MV-4-11 (cell line): ENCODE results near the gene RAB28.
"Not testable (repeated sequence)": the region's sequence is repeated elsewhere in the genome, so short reads cannot be mapped to it uniquely, and the experiment has no call there.

ENCODE experiments used
- DNase-seq: peaks from one replicate; lab custom pipeline; 2025; lab: John Stamatoyannopoulos, UW

The RAB28 gene

DNA sequence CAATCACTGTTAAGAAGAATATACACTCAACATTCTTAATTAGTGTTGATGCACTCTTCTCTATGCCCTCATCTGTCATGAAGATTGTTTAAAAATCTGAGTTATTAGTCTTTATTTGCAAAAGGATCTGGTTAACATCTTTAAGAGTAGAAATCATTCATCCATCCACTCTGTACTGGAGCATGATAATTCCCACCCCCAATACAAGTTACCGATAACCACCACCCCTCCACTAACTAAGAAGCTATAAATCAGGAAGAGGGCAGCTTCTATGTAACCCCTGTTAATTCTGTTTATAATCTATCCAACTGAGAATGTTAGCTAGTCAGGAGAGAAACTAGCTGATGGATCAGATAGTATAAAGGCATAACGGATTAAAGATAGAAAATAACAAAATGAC, 34.5 kb downstream of the RAB28 start:
- DNase-seq, result no peak

DNA sequence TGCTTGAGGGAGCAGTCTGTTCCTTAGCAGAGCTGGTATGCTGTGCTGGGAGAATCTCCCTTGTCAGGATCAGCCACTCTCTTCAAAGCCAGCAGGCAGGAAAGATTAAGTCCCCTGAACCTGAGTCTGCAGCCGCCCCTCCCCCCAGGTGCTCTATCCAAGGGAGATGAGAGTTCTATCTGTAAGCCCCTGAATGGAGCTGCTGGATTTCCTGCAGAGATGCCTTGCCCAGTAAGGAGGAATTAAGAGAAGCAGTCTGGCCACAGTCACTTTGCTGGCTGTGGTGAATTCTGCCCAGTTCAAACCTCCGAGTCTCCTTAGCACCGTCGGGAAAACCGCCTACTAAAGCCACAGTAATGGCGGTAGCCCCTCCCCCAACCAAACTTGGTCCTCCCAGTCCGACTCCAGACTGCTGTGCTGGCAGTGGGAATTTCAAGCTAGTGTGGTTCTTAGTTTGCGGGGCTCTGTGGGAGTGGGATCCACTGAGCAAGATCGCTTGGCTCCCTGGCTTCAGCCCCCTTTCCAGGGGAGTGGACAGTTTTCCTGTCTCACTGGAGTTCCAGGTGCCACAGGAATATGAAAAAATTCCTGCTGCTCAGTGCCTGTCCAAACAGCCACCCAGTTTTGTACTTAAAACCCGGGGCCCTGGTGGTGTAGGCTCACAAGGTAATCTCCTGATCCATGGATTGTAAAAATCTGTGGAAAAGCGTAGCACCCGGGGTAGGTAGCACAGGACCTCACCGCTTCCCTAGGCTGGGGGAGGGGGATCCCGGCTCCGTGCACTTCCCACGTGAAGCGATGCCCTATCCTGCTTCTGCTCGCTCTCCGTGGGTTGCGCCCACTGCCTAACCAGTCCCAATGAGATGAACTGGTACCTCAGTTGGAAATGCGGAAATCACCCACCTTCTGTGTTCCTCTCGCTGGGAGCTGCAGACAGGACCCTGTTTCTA, 38.0 kb downstream of the RAB28 start:
- no peak for DNase-seq

DNA sequence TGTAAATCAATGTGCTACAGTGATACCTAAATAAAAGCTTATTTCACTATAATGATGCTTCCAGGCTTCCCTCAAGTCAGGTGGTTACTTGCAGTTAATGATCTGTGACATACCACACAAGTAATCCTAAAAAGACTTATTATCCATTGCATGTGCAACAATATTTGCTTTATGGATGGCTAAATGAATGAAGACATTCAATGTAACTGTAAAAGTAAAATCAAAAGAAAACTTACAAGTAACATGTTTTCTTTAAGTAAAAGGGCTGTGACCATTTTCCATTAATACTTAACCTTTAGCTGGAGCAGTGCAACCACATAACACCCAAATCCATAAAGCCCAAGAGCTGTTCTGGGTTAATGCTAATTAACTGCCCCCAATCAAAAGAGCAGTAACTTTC, 42.6 kb downstream of the RAB28 start:
- no peak for DNase-seq

DNA sequence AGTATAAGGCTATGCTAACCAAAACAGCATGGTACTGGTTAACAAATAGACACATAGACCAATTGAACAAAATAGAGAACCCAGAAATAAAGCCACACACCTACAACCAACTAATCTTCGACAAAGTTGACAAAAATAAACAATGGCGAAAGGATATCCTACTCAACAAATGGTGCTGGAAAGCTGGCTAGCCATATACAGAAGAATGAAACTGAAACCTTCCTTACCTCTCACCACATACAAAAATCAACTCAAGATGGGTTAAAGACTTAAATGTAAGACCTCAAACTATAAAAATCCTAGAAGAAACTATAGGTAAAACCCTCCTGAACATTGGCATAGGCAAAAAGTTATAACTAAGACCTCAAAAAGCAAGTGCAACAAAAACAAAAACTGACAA, 47.2 kb downstream of the RAB28 start:
- DNase-seq, result no peak

DNA sequence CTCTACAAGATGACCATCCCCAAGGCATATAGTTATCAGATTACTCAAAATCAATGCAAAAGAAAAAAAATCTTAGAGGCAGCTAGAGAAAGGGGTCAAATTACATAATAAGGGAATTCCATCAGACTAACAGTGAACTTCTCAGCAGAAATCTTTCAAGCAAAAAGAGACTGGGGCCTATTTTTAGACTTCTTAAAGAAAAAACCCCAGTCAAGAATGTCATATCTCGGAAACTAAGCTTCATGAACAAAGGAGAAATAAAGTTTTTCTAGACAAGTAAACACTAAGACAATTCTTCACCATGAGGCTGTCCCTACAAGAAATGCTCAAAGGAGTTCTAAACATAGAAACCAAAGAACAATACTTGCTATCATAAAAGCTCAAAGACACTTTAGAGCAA, 51.7 kb downstream of the RAB28 start:
- no peak for DNase-seq

DNA sequence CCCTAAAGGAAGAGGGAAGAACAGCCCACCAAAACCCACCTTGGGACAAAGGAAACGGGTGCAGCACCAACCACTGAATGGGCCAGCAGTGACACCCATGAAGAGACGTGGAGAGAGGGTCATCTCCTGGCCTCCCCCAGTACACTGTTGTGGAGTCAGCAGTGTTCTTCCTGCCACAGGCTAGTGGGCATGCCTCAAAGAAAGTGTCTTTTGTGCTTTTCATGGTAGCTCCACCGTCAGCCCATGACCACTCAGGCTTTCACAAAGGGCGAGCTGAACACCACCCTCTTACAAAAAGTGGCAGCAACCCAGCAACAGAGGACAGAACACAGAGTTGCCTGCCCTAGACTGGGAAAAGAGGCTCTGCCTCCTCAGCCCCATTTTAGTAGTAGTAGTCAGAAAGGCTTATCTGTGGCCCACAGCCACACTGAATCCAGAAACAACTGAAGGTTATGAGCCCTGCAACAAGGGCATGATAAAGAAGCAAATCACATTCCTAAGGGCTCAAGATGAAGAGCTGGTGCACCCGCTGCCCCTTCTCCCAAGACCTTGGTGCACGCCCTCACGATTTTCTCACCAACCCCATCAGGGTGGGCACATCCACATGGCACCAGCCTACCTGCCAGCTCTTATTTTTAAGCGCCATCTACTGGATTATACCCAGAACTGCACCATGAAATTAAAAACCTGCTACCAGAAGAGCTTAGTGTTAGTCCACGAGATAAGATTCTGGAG, 53.1 kb downstream of the RAB28 start:
- DNase-seq, result no peak

DNA sequence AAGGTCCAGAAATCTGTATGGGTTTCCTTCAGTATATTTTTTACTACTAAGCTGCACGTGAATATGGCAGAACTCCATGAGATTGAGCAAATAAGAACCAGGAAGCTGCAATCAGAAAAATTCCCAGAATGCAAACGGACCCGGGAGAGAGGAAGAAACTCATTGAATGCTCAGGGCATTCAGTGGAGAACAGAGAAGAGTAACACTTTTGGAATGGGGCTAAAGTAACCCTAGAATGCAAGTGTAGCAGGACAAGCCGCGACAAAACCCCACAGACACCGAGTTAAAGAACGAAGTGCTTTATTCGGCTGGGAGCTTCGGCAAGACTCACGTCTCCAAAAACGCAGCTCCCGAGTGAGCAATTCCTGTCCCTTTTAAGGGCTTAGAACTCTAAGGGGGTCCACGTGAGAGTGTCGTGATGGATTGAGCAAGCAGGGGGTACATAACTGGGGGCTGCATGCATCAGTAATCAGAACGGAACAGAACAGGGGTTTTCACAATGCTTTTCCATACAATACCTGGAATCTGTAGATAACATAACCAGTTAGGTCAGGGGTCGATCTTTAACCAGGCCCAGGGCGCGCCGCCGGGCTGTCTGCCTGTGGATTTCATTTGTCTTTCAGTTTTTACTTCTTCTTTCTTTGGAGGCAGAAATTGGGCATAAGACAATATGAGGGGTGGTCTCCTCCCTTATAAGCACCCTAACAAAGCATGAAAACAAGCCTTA, 56.4 kb downstream of the RAB28 start:
- no peak for DNase-seq

DNA sequence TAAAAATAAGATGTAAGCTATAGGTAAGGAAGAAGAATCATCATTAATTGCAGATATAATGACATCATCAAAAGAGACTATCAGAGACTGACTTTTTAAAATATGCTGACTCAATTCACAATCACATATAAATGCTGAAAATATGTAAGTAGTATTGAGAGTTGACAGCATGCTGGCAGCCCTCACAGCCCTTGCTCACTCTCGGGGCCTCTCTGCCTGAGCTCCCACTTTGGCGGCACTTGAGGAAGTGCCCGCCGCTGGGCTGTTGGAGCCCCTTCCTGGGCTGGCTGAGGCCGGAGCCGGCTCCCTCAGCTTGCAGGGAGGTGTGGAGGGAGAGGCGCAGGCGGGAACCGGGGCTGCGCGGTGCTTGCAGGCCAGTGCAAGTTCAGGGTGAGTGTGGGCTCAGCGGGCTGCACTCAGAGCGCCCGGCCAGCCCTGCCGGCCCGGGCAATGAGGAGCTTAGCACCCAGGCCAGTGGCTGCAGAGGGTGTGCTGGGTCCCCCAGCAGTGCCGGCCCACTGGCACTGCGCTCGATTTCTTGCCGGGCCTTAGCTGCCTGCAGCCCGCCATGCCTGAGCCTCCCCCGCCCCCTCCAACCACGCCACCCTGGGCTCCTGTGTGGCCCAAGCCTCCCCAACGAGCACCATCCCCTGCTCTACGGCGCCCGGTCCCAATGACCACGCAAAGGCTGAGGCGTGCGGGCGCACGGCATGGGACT, 68.9 kb downstream of the RAB28 start:
- DNase-seq, result no peak

DNA sequence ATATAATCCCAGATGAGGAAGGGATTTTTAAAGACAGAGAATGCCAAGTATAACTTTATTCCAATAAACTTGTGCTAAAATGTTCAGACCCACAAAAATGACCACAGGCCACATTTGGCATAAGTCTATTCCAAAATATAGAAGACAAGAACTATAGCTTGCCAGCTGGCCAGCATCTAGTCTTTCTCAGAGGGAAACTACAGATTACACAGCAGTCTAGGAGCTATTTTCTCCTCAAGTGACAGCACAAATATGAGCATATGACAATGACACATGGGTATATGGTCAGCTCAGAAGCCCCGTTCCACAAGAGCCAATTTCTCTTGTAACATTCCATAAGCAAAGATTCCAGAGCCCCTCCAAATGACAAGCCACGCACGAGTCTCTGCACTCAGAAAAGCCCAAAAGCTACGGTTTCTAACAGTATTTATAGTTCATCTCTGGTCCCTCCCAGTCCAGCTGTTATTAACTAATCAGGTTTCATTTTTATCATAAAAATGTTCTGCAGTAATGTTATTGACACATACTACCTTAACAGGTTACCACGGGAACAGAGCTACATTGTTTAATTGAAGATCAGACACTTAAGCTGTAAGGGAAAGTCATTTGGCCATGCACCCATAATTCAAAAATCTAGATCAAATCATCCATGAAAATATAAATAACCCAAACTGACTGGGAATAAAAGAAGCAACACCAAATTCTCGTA, 70.3 kb downstream of the RAB28 start:
- DNase-seq, result no peak

DNA sequence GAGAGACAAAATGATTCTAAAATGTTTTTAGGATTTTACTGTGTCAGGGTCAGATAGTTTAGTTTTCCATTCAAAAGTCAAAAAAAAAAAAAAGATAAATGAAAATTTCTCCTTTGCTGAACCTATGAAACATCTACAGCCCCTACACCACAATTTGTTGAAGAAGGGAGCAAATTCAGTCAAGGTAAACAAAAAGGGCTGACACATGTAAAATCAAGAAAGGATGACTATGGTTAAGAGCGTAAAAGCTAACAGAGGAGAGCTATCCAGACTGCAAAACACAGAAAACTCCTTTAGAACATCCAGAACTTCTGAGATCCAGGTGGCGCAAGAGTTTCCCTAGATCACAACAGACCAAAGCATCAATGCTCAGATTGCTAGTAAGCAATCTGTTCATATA, 72.2 kb downstream of the RAB28 start:
- no peak for DNase-seq

DNA sequence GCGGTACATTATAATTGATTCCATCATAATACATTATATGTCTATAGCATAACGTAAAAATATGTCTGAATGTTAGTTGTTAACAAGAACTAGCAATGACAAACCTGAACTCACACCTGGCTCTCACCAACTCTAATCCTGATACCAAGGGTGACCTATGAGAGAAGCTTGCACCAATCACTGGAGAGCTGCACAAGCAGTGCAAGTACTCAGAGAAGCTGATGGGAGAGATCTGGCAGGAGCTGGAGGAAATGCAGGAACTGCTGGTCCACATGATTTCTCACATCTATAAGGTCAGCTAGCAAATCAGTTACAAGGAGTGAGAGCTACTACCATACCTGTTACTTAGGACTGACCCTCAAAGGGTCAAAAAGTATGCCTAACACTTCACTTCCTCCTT, 74.8 kb downstream of the RAB28 start:
- DNase-seq, result no peak

DNA sequence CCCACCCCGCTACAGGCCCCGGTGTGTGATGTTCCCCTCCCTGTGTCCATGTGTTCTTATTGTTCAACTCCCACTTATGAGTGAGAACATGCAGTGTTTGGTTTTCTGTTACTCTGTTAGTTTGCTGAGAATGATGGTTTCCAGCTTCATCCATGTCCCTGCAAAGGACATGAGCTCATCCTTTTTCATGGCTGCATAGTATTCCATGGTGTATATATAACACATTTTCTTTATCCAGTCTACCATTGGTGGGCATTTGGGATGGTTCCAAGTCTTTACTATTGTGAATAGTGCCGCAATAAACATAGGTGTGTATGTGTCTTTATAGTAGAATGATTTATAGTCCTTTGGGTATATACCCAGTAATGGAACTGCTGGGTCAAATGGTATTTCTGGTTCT, 78.0 kb downstream of the RAB28 start:
- DNase-seq, result not testable (repeated sequence)

DNA sequence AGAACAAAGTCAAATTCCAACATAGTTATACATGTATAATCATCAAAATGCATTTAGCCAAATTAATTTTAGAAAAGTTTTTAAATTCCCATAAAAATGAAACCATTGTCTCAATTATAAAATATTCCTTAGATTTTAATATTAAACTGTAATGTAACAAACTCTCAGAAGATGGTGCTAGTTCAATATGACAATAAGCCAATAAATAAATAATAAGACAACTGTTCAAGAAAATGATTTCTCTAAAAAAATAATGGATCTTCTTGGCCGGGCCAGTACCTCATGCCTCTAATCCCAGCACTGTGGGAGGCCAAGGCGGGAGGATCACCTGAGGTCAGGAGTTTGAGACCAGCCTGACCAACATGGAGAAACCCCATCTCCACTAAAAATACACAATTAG, 80.3 kb downstream of the RAB28 start:
- no peak for DNase-seq

DNA sequence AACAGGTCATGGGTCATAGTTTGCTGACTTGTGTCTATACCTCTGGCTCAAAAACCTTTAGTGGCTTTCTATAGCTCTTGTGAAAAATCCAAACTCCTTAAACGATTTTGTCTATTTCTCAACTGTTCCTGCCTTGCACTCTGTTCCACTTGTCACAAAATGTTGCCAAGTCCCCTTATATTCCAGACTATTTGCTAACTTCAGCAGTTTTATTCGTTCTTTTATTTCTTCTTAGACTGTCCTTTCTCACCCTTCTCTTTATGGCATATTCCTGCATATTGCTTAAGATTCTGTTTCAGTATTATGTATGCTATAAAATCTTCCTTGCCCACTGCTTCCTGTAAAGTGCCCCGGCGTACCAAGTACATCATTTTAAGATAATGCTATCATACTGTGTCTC, 80.8 kb downstream of the RAB28 start:
- DNase-seq, result no peak

DNA sequence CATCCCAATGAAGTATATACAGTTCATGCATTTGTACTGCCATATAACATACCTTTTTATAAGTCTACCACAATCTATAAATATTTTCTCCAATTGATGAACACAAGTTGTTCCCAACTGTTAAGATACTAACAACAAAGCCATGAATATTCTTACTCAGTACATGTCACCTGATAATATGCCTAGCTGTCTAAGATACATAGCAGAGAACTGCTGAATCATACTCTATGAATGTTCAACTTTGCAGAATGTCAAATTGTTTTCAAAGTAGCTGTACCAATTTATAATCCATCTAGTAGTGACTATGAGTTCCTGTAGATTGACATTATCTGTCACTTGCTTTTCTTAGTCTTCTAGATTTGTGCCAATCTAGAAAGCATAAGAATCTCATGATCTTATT, 84.9 kb downstream of the RAB28 start:
- no peak for DNase-seq

DNA sequence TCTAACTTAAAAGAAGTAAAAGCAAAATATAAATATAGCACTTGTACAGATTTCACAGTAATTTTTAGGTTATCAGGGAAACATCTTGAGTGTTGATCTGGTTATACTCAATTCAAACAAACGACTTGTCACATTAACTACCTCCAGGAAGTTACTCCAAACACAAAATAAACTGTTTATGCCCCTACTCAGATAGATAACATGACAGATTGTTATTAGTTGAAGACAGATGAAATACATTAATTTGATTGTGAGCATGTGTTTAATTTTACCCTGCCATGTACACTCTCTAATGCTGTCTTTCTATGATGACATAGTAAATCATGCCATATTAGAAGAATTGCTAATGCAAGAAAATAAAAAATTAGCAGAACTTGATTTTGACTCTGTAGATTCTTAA, 88.0 kb downstream of the RAB28 start:
- no peak for DNase-seq

DNA sequence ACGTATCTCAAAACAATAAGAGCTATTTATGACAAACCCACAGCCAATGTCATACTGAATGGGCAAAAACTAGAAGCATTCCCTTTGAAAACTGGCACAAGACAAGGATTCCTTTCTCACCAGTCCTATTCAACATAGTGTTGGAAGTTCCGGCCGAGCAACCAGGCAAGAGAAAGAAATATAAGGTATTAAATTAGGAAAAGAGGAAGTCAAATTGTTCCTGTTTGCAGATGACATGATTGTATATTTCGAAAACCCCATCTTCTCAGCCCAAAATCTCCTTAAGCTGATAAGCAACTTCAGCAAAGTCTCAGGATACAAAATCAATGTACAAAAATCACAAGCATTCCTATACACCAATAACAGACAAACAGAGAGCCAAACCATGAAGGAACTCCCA, 94.2 kb downstream of the RAB28 start:
- DNase-seq, result peak; percentile 22

DNA sequence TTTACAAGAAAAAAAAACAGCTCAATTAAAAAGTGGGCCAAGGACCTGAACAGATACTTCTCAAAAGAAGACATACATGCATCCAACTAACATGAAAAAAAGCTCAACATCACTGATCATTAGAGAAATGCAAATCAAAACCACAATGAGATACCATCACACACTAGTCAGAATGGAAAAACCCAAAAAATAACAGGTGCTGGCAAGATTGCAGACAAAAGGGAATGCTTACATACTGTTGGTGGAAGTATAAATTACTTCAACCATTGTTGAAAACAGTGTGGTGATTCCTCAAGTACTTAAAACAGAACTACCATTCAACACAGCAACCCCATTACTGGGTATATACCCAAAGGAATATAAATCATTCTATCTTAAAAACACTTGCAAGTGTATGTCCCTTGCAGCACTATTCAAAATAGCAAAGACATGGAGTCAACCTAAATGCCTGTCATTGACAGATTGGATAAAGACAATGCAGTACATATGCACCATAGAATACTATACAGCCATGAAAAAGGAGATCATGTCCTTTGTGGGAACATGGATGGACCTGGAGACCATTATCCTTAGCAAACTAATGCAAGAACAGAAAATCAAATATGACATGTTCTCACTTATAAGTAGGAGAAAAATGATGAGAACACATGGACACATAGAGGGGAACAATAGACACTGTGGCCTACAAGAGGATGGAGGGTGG, 97.6 kb downstream of the RAB28 start:
- DNase-seq, result no peak

DNA sequence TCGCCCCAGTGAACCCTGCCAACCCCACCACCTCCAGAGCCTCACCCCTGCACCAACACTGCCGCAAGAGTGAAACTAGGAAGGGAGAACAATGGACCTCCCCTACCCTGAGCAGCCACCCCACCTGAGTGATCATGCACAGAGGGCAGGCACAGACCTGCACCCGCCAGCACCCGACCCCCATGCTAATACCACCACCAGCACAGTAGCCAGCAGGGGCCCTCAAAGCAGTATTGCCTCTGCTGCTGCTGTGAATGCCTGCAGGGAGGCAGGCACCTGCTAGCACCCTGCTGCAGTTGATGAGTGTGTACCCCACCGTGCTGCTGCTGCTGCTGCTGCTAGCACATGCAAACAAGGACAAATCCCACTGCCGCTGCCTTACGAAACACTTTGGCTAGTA, 100.1 kb downstream of the RAB28 start:
- DNase-seq, result no peak

DNA sequence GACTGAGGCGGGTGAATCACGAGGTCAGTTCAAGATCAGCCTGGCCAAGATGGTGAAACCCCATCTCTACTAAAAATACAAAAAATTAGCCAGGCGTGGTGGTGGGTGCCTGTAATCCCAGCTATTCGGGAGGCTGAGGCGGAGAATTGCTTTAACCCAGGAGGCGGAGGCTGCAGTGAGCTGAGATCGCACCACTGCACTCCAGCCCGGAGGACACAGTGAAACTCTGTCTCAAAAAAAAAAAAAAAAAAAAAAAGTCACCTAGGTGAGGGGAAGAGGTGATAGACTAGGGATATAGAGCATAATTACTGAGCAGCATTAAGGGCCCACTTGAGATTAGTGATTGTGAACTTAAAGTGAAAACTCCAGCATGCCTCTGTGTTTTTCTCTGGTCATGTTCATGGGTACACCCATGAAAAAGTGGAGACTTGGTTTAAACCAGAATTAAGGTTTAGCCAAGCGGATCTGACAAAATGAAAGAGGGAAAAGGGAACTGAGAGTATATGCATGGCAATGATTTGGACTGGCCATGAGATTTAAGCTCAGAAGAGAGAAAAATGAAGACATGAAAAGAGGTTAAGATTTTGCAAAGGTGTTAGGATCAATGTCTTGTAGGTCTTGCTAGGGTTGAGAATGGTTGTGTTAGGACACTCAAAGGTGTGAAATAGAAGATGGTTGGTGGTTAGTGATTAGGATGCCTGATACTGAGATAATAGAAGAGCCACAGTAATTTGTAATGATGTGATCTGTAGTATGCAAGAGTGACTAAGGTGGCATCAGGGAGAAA, 105.0 kb downstream of the RAB28 start:
- DNase-seq, result peak; percentile 44
